Neural cell (in vitro differentiated cells): Measurements from ENCODE around the gene ALDH4A1.

Source experiments
- EZH2 ChIP-seq: fragments of 200-600, 300-800 bp; shearing (Covaris generic), sonication (generic); IDR thresholded peaks from 2 replicates; pipeline ENCODE4 v1.6.1; 2014; ENCODE audit warnings: antibody characterized with exemption, low read length, borderline replicate concordance, mild to moderate bottlenecking; ENCODE audit not compliant: insufficient read depth, poor library complexity, severe bottlenecking
- MXI1 ChIP-seq: fragments of 450-650 bp; conservative IDR thresholded peaks from 2 replicates; pipeline ENCODE4 v1.6.1; 2014; ENCODE audit warnings: antibody characterized with exemption, mild to moderate bottlenecking; ENCODE audit not compliant: poor library complexity, severe bottlenecking
- POLR2AphosphoS5 ChIP-seq: IDR thresholded peaks from 2 replicates; pipeline ENCODE4 v1.6.1; 2012
- RAD21 ChIP-seq: fragments of 450-650 bp; conservative IDR thresholded peaks from 2 replicates; pipeline ENCODE4 v1.6.1; 2014; ENCODE audit warnings: antibody characterized with exemption, mild to moderate bottlenecking, moderate library complexity
- REST ChIP-seq: IDR thresholded peaks from 2 replicates; pipeline ENCODE4 v1.6.1; 2012; ENCODE audit warnings: borderline replicate concordance
- TAF1 ChIP-seq: IDR thresholded peaks from 2 replicates; pipeline ENCODE4 v1.6.1; 2012; ENCODE audit warnings: low read depth
- TF ChIP-seq, protein P1 (sequence below): fragments of 450-650 bp; IDR thresholded peaks from 2 replicates; pipeline ENCODE4 v1.5.1; 2014; ENCODE audit warnings: antibody characterized with exemption, mild to moderate bottlenecking, moderate library complexity; ENCODE audit not compliant: poor library complexity, severe bottlenecking

- TF ChIP-seq TAF1 (no peak), POLR2AphosphoS5 (no peak), EZH2 (no peak), RAD21 (no peak), MXI1 (no peak), REST (no peak)
- TF ChIP-seq, protein P1, sequence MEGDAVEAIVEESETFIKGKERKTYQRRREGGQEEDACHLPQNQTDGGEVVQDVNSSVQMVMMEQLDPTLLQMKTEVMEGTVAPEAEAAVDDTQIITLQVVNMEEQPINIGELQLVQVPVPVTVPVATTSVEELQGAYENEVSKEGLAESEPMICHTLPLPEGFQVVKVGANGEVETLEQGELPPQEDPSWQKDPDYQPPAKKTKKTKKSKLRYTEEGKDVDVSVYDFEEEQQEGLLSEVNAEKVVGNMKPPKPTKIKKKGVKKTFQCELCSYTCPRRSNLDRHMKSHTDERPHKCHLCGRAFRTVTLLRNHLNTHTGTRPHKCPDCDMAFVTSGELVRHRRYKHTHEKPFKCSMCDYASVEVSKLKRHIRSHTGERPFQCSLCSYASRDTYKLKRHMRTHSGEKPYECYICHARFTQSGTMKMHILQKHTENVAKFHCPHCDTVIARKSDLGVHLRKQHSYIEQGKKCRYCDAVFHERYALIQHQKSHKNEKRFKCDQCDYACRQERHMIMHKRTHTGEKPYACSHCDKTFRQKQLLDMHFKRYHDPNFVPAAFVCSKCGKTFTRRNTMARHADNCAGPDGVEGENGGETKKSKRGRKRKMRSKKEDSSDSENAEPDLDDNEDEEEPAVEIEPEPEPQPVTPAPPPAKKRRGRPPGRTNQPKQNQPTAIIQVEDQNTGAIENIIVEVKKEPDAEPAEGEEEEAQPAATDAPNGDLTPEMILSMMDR, result no peak
Measured at GRCh38 chr1:18945401-18945849, 43.1 kb upstream of the ALDH4A1 start.
